Endothelial cell (in vitro differentiated cells): ENCODE data around the gene PDK2. TPM values are rescaled to one million over a fixed set of nuclear protein-coding genes. Genes with fewer than 3 reads are reported as not detected.
A peak's percentile ranks its signal among the peaks of the same experiment; 100 is the strongest.

Source experiments
- DNase-seq: peaks from one replicate; pipeline ENCODE4 v3.0.0; 2021; ENCODE audit warnings: low spot score
- H3K27ac Mint-ChIP-seq: one replicate; pipeline ENCODE4 v1.8.0; 2021; ENCODE audit warnings: mixed read lengths, inconsistent platforms; ENCODE audit not compliant: unreplicated experiment
- H3K27me3 Mint-ChIP-seq: one replicate; pipeline ENCODE4 v1.8.0; 2021; ENCODE audit warnings: mild to moderate bottlenecking, moderate library complexity, mixed read lengths, inconsistent platforms; ENCODE audit not compliant: unreplicated experiment
- H3K36me3 Mint-ChIP-seq: one replicate; pipeline ENCODE4 v1.8.0; 2021; ENCODE audit warnings: mild to moderate bottlenecking, low read depth, mixed read lengths, inconsistent platforms; ENCODE audit not compliant: unreplicated experiment
- H3K4me1 Mint-ChIP-seq: one replicate; pipeline ENCODE4 v1.8.0; 2021; ENCODE audit warnings: mild to moderate bottlenecking, mixed read lengths, inconsistent platforms; ENCODE audit not compliant: unreplicated experiment
- H3K4me3 Mint-ChIP-seq: one replicate; pipeline ENCODE4 v1.8.0; 2021; ENCODE audit warnings: mild to moderate bottlenecking, mixed read lengths, inconsistent platforms; ENCODE audit not compliant: unreplicated experiment
- H3K9me3 Mint-ChIP-seq: one replicate; pipeline ENCODE4 v1.8.0; 2021; ENCODE audit warnings: mixed read lengths, inconsistent platforms; ENCODE audit not compliant: unreplicated experiment
- CTCF ChIP-seq: fragments of 200-600 bp; sonication (generic); IDR thresholded peaks from one replicate; pipeline ENCODE4 v1.5.0; 2021; ENCODE audit warnings: antibody characterized with exemption; ENCODE audit not compliant: unreplicated experiment
- total RNA-seq: library from RNA; stranded (reverse); fragmentation: NEBNext Ultra II Directional; extraction: Animal tissue kit (Norgen Biotek cat#: 25700); gene quantifications from one replicate; pipeline ENCODE4 v1.2.1, GENCODE V29; 2021; ENCODE audit not compliant: unreplicated experiment

The PDK2 gene
- total RNA-seq, 1 donor from 2014 or later = 37.1 TPM

- Mint-ChIP-seq H3K4me1 (peaks cover 9% of the 10 kb centered on the region), H3K9me3 (no peaks in the 10 kb centered on the region), H3K27ac (no peak overlapping the region), H3K4me3 (no peak overlapping the region), H3K36me3 (peaks cover 48% of the 10 kb centered on the region), H3K27me3 (peaks cover 25% of the 10 kb centered on the region)
- no peak for TF ChIP-seq CTCF
- no peak for DNase-seq
These were observed 23.1 kb downstream of the PDK2 start for GRCh38 chr17:50118076-50118827.

- H3K27me3 Mint-ChIP-seq = peaks cover 24% of the 10 kb centered on the region
- no peak for DNase-seq
- H3K27ac Mint-ChIP-seq = no peak overlapping the region
- peaks cover 48% of the 10 kb centered on the region for H3K36me3 Mint-ChIP-seq
- peaks cover 9% of the 10 kb centered on the region for H3K4me1 Mint-ChIP-seq
- H3K4me3 Mint-ChIP-seq = no peak overlapping the region
- no peak for TF ChIP-seq CTCF
- H3K9me3 Mint-ChIP-seq = no peaks in the 10 kb centered on the region
These were observed 23.7 kb downstream of the PDK2 start for GRCh38 chr17:50118828-50119218.

DNA sequence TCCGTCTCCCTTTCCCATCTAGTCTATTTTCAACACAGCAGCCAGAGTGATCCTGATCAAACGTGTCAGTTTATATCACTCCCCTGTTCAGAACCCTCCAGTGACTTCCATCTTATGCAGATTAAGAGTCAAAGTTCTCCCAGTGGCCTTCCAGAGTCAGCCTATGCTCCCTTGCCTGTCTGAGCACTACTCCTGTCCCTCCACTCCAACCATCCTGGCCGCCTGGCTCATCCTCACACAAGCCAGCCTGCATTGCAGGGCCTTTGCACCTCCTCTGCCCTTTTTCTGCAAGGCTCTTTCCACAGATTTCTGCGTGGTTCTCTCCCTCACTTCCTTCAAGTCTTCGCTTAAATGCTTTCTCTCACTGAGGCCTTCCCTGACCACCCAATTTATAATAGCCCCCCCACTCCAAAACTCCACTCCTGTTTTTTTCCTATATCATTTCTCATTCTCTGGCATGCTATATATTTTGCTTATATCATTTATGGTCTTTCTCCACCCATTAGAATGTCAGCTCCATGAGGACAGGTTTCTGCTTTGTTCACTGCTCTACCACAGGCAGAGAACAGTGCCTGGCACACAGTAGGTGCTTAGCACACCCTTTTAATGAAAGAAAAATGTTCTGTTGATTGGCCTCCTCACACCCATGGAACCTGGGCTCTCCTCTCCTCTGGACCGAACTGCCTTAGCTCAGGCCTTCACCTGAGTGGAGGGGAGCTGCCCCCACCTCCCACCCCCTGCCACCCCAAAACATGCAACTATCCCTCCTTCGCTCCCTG, 25.5 kb downstream of the PDK2 start:
- H3K4me3 Mint-ChIP-seq = no peak overlapping the region
- no peak for TF ChIP-seq CTCF
- H3K36me3 Mint-ChIP-seq = peaks cover 44% of the 10 kb centered on the region

GRCh38 chr17:50122945-50123344, 27.8 kb downstream of the PDK2 start:
- peak overlapping the region; percentile 42 for H3K27ac Mint-ChIP-seq
- peaks cover 35% of the 10 kb centered on the region for H3K4me1 Mint-ChIP-seq
- TF ChIP-seq CTCF = no peak
- H3K36me3 Mint-ChIP-seq = peaks cover 43% of the 10 kb centered on the region
- DNase-seq = no peak
- peaks cover 18% of the 10 kb centered on the region for H3K27me3 Mint-ChIP-seq
- peak overlapping the region; percentile 15 for H3K4me3 Mint-ChIP-seq
- no peaks in the 10 kb centered on the region for H3K9me3 Mint-ChIP-seq

More for the DNA sequence above, 25.5 kb downstream of the PDK2 start:
- peaks cover 16% of the 10 kb centered on the region for H3K27me3 Mint-ChIP-seq
- H3K9me3 Mint-ChIP-seq = no peaks in the 10 kb centered on the region
- H3K4me1 Mint-ChIP-seq = peaks cover 24% of the 10 kb centered on the region
- H3K27ac Mint-ChIP-seq = no peak overlapping the region
- DNase-seq = no peak
